Choroid plexus epithelial cell (primary cell): Measurements from ENCODE around the gene GTF2IRD1.

Source experiments
- DNase-seq: peaks from one replicate; pipeline ENCODE4 v3.0.0-alpha.2; 2010; ENCODE audit warnings: low read depth
- H3K4me3 ChIP-seq: 2 replicates; pipeline ENCODE4 v1.5.1; 2011; ENCODE audit warnings: low read depth, mild to moderate bottlenecking, control low read depth, low read length, moderate library complexity
- CTCF ChIP-seq: conservative IDR thresholded peaks from 2 replicates; pipeline ENCODE4 v1.5.1; 2011; ENCODE audit warnings: low read depth, mild to moderate bottlenecking, control low read depth, inconsistent platforms, low read length, moderate library complexity

Gene GTF2IRD1

GRCh38 chr7:74479961-74480829, 26.5 kb downstream of the GTF2IRD1 start:
- H3K4me3 ChIP-seq: peak overlapping the region; percentile 49
- TF ChIP-seq CTCF: no peak

GRCh38 chr7:74480861-74481417, 27.2 kb downstream of the GTF2IRD1 start:
- peak overlapping the region; percentile 49 for H3K4me3 ChIP-seq

More at GRCh38 chr7:74479961-74480829, 26.5 kb downstream of the GTF2IRD1 start:
- DNase-seq: peak; percentile 85

GRCh38 chr7:74481458-74482196, 27.9 kb downstream of the GTF2IRD1 start:
- no peak overlapping the region for H3K4me3 ChIP-seq
- peak; percentile 30 for DNase-seq
- TF ChIP-seq CTCF: no peak

More at GRCh38 chr7:74480861-74481417, 27.2 kb downstream of the GTF2IRD1 start:
- no peak for TF ChIP-seq CTCF
- DNase-seq: peak; percentile 90

- TF ChIP-seq CTCF: no peak
- H3K4me3 ChIP-seq: no peak overlapping the region
- peak; percentile 15 for DNase-seq
Measured at GRCh38 chr7:74482197-74482467, 28.4 kb downstream of the GTF2IRD1 start.

- no peak overlapping the region for H3K4me3 ChIP-seq
- TF ChIP-seq CTCF: peak; percentile 4
- DNase-seq: peak; percentile 99
Measured at GRCh38 chr7:74482629-74483401, 29.1 kb downstream of the GTF2IRD1 start.

GRCh38 chr7:74483402-74484336, 30.0 kb downstream of the GTF2IRD1 start:
- DNase-seq: peak; percentile 62
- H3K4me3 ChIP-seq: no peak overlapping the region
- no peak for TF ChIP-seq CTCF
